Kidney epithelial cell (primary cell): ENCODE measurements around the gene ZAR1L. TPM values are rescaled to one million over a fixed set of nuclear protein-coding genes. Genes with fewer than 3 reads are reported as not detected.

Source experiments
- DNase-seq: peaks from one replicate; pipeline ENCODE4 v3.0.0-alpha.2; 2010; ENCODE audit warnings: low read depth
- H3K27me3 ChIP-seq: 2 replicates; pipeline ENCODE4 v1.6.0; 2011; ENCODE audit warnings: low read length; ENCODE audit not compliant: control insufficient read depth, insufficient read depth
- H3K36me3 ChIP-seq: 2 replicates; pipeline ENCODE4 v1.5.1; 2011; ENCODE audit warnings: low read length; ENCODE audit not compliant: control insufficient read depth, insufficient read depth
- H3K4me3 ChIP-seq: 2 replicates; pipeline ENCODE4 v1.5.1; 2011; ENCODE audit warnings: low read depth, mild to moderate bottlenecking, control low read depth, low read length
- CTCF ChIP-seq: IDR thresholded peaks from 2 replicates; pipeline ENCODE4 v1.5.1; 2011; ENCODE audit warnings: mild to moderate bottlenecking, moderate library complexity, low read length, control low read depth, inconsistent platforms; ENCODE audit not compliant: insufficient read depth, poor library complexity, severe bottlenecking
- total RNA-seq: library from RNA; depleted of rRNA; stranded (reverse); fragments of >200 nt; gene quantifications from 2 replicates; pipeline ENCODE4 v1.2.3, GENCODE V29; 2015

Gene ZAR1L
- total RNA-seq, 1 donor from 2014 or later, result not detected

GRCh38 chr13:32305646-32306045 lies 9.5 kb downstream of the ZAR1L start:
- DNase-seq, result no peak
- Histone ChIP-seq H3K36me3 (no peaks in the 10 kb centered on the region), H3K27me3 (peaks cover 2% of the 10 kb centered on the region), H3K4me3 (no peak overlapping the region)
- TF ChIP-seq CTCF, result no peak

- no peak overlapping the region for H3K4me3 ChIP-seq
- H3K36me3 ChIP-seq, result no peaks in the 10 kb centered on the region
- TF ChIP-seq CTCF, result no peak
- H3K27me3 ChIP-seq, result peaks cover 9% of the 10 kb centered on the region
- no peak for DNase-seq
Observed at GRCh38 chr13:32302461-32302860, 12.7 kb downstream of the ZAR1L start.

GRCh38 chr13:32300920-32301319 lies 14.2 kb downstream of the ZAR1L start:
- H3K27me3 ChIP-seq, result peaks cover 9% of the 10 kb centered on the region
- no peak for TF ChIP-seq CTCF
- H3K4me3 ChIP-seq, result no peak overlapping the region

GRCh38 chr13:32300406-32300805 lies 14.8 kb downstream of the ZAR1L start:
- no peak overlapping the region for H3K4me3 ChIP-seq
- no peak for TF ChIP-seq CTCF
- no peak for DNase-seq
- no peaks in the 10 kb centered on the region for H3K36me3 ChIP-seq
- peaks cover 9% of the 10 kb centered on the region for H3K27me3 ChIP-seq

More at GRCh38 chr13:32300920-32301319, 14.2 kb downstream of the ZAR1L start:
- no peaks in the 10 kb centered on the region for H3K36me3 ChIP-seq
- DNase-seq, result no peak

GRCh38 chr13:32299893-32300292 lies 15.3 kb downstream of the ZAR1L start:
- Histone ChIP-seq H3K4me3 (no peak overlapping the region), H3K36me3 (no peaks in the 10 kb centered on the region), H3K27me3 (peaks cover 9% of the 10 kb centered on the region)
- TF ChIP-seq CTCF, result no peak
- DNase-seq, result no peak

- DNase-seq, result no peak
- H3K36me3 ChIP-seq, result no peaks in the 10 kb centered on the region
- H3K4me3 ChIP-seq, result no peak overlapping the region
- no peak for TF ChIP-seq CTCF
- H3K27me3 ChIP-seq, result peaks cover 9% of the 10 kb centered on the region
Observed at GRCh38 chr13:32298695-32299094, 16.5 kb downstream of the ZAR1L start.
